ENCODE data around the gene PTGR1. TPM values are rescaled to one million over a fixed set of nuclear protein-coding genes. Genes with fewer than 3 reads are reported as not detected.
"Not testable (repeated sequence)": the region's sequence is repeated elsewhere in the genome, so short reads cannot be mapped to it uniquely, and the experiment has no call there.

Gene PTGR1
- total RNA-seq, 1 donor from 2014 or later, result 28.1 TPM

GRCh38 chr9:111627260-111627963 is 28.0 kb upstream of the PTGR1 start:
- Mint-ChIP-seq H3K36me3 (ENCODE audit: low read depth) (no peaks in the 10 kb centered on the region), H3K9me3 (ENCODE audit: low read depth) (no peaks in the 10 kb centered on the region), H3K4me1 (ENCODE audit: low read depth) (peaks cover 11% of the 10 kb centered on the region), H3K4me3 (ENCODE audit: unreplicated experiment) (no peak overlapping the region), H3K27ac (ENCODE audit: unreplicated experiment) (no peak overlapping the region), H3K27me3 (ENCODE audit: low read depth) (no peaks in the 10 kb centered on the region)
- DNase-seq (ENCODE audit: low spot score), result no peak
- TF ChIP-seq CTCF (IDR thresholded peaks at IDR 0.05), result peak; percentile 15

GRCh38 chr9:111622626-111623025 is 23.2 kb upstream of the PTGR1 start:
- DNase-seq (ENCODE audit: low spot score), result no peak
- no peaks in the 10 kb centered on the region for H3K9me3 Mint-ChIP-seq (ENCODE audit: low read depth)
- H3K27me3 Mint-ChIP-seq (ENCODE audit: low read depth), result no peaks in the 10 kb centered on the region
- no peak for TF ChIP-seq CTCF (IDR thresholded peaks at IDR 0.05)
- H3K27ac Mint-ChIP-seq (ENCODE audit: unreplicated experiment), result no peak overlapping the region
- peaks cover 5% of the 10 kb centered on the region for H3K4me1 Mint-ChIP-seq (ENCODE audit: low read depth)
- H3K4me3 Mint-ChIP-seq (ENCODE audit: unreplicated experiment), result no peak overlapping the region
- H3K36me3 Mint-ChIP-seq (ENCODE audit: low read depth), result no peaks in the 10 kb centered on the region

GRCh38 chr9:111621895-111622480 is 22.5 kb upstream of the PTGR1 start:
- no peak overlapping the region for H3K4me3 Mint-ChIP-seq (ENCODE audit: unreplicated experiment)
- no peak for DNase-seq (ENCODE audit: low spot score)
- peaks cover 5% of the 10 kb centered on the region for H3K4me1 Mint-ChIP-seq (ENCODE audit: low read depth)
- no peaks in the 10 kb centered on the region for H3K9me3 Mint-ChIP-seq (ENCODE audit: low read depth)
- TF ChIP-seq CTCF (IDR thresholded peaks at IDR 0.05), result peak; percentile 83
- no peak overlapping the region for H3K27ac Mint-ChIP-seq (ENCODE audit: unreplicated experiment)
- H3K27me3 Mint-ChIP-seq (ENCODE audit: low read depth), result no peaks in the 10 kb centered on the region
- H3K36me3 Mint-ChIP-seq (ENCODE audit: low read depth), result no peaks in the 10 kb centered on the region

GRCh38 chr9:111617349-111617748 is 17.9 kb upstream of the PTGR1 start:
- not testable (repeated sequence) for H3K4me3 Mint-ChIP-seq (ENCODE audit: unreplicated experiment); DNase-seq (ENCODE audit: low spot score); H3K36me3 Mint-ChIP-seq (ENCODE audit: low read depth); H3K9me3 Mint-ChIP-seq (ENCODE audit: low read depth); H3K27ac Mint-ChIP-seq (ENCODE audit: unreplicated experiment); H3K27me3 Mint-ChIP-seq (ENCODE audit: low read depth)
- peaks cover 20% of the 10 kb centered on the region for H3K4me1 Mint-ChIP-seq (ENCODE audit: low read depth)

GRCh38 chr9:111615928-111616327 is 16.5 kb upstream of the PTGR1 start:
- H3K27me3 Mint-ChIP-seq (ENCODE audit: low read depth), result no peaks in the 10 kb centered on the region
- H3K36me3 Mint-ChIP-seq (ENCODE audit: low read depth), result no peaks in the 10 kb centered on the region
- H3K4me1 Mint-ChIP-seq (ENCODE audit: low read depth), result peaks cover 20% of the 10 kb centered on the region
- TF ChIP-seq CTCF (IDR thresholded peaks at IDR 0.05), result no peak
- H3K27ac Mint-ChIP-seq (ENCODE audit: unreplicated experiment), result peak overlapping the region; percentile 4
- no peaks in the 10 kb centered on the region for H3K9me3 Mint-ChIP-seq (ENCODE audit: low read depth)
- no peak overlapping the region for H3K4me3 Mint-ChIP-seq (ENCODE audit: unreplicated experiment)
- DNase-seq (ENCODE audit: low spot score), result no peak
